Thoracic aorta (tissue), 2 donors: ENCODE measurements around the gene TSTD2. TPM values are rescaled to one million over a fixed set of nuclear protein-coding genes. Genes with fewer than 3 reads are reported as not detected.

Source experiments
- ATAC-seq: fragments of 150-250 bp; one replicate; pipeline ENCODE4 v1.8.0; 2017; ENCODE audit warnings: low read depth; ENCODE audit not compliant: insufficient number of reproducible peaks, low FRiP score
- DNase-seq: peaks from one replicate; pipeline ENCODE4 v3.0.0-alpha.2; 2020; ENCODE audit warnings: low spot score
- H3K27ac ChIP-seq, 2 donors: fragments of 200-600 bp; sonication (generic); 1 replicate in 1 of 2; 2 replicates in 1 of 2; pipeline ENCODE4 v1.5.1; 2016; ENCODE audit warnings: mild to moderate bottlenecking in 2 of 2, moderate library complexity in 2 of 2
- H3K27me3 ChIP-seq: fragments of 200-600 bp; sonication (generic); replicated peaks from 2 replicates; pipeline ENCODE4 v1.6.0; 2016; ENCODE audit warnings: mild to moderate bottlenecking; ENCODE audit not compliant: insufficient read depth
- H3K36me3 ChIP-seq: fragments of 200-600 bp; sonication (generic); one replicate; pipeline ENCODE4 v1.5.1; 2016
- H3K4me1 ChIP-seq, 2 donors: fragments of 200-600 bp; sonication (generic); 1 replicate in 1 of 2; 2 replicates in 1 of 2; pipeline versions ENCODE4 v1.5.1 to v1.6.0; 2016; ENCODE audit warnings: low read depth in 2 of 2, mild to moderate bottlenecking in 1 of 2; ENCODE audit not compliant: control insufficient read depth in 1 of 2
- H3K4me3 ChIP-seq: fragments of 200-600 bp; sonication (generic); 2 replicates; pipeline ENCODE4 v1.5.1; 2016; ENCODE audit warnings: mild to moderate bottlenecking
- H3K9me3 ChIP-seq: fragments of 200-600 bp; sonication (generic); 2 replicates; pipeline ENCODE4 v1.5.1; 2016
- CTCF ChIP-seq: fragments of 200-600 bp; sonication (generic); IDR thresholded peaks from one replicate; pipeline ENCODE4 v1.5.1; 2019; ENCODE audit warnings: antibody characterized with exemption
- total RNA-seq, 2 donors: library from RNA; depleted of rRNA; stranded (reverse); fragments of >200 nt; gene quantifications; one replicate each; pipeline versions ENCODE4 v1.1.0 to v1.2.3, GENCODE V29; 2016

Gene TSTD2
- total RNA-seq, 2 donors from 2014 or later: 13.1 to 51.4 TPM

- Histone ChIP-seq H3K27me3 (no peaks in the 10 kb centered on the region), H3K4me3 (no peak overlapping the region), H3K9me3 (no peaks in the 10 kb centered on the region), H3K4me1 (peaks cover 29 to 44% of the 10 kb centered on the region in 2 donors), H3K27ac (peak overlapping the region in 1 of 2 donors; percentile 20), H3K36me3 (peaks cover 17% of the 10 kb centered on the region)
- DNase-seq: no peak
- no peak for TF ChIP-seq CTCF
- ATAC-seq: no peak
These were observed 70.6 kb downstream of the TSTD2 start for GRCh38 chr9:97562542-97562941.

- H3K9me3 ChIP-seq: no peaks in the 10 kb centered on the region
- H3K27ac ChIP-seq: no peak overlapping the region
- DNase-seq: no peak
- H3K27me3 ChIP-seq: no peaks in the 10 kb centered on the region
- peaks cover 39 to 54% of the 10 kb centered on the region in 2 donors for H3K4me1 ChIP-seq
- H3K36me3 ChIP-seq: peaks cover 8% of the 10 kb centered on the region
- no peak overlapping the region for H3K4me3 ChIP-seq
- TF ChIP-seq CTCF: no peak
- no peak for ATAC-seq
These were observed 71.7 kb downstream of the TSTD2 start for GRCh38 chr9:97561501-97561900.

- no peak for TF ChIP-seq CTCF
- H3K27me3 ChIP-seq: no peaks in the 10 kb centered on the region
- no peak for DNase-seq
These were observed 72.3 kb downstream of the TSTD2 start for GRCh38 chr9:97560851-97561250.

GRCh38 chr9:97560154-97560553, 73.0 kb downstream of the TSTD2 start:
- ATAC-seq: no peak

More at GRCh38 chr9:97560851-97561250, 72.3 kb downstream of the TSTD2 start:
- no peak for ATAC-seq
- Histone ChIP-seq H3K4me3 (no peak overlapping the region), H3K4me1 (peaks cover 46 to 61% of the 10 kb centered on the region in 2 donors), H3K36me3 (peaks cover 4% of the 10 kb centered on the region), H3K27ac (no peak overlapping the region), H3K9me3 (no peaks in the 10 kb centered on the region)

GRCh38 chr9:97559111-97559514, 74.1 kb downstream of the TSTD2 start:
- Histone ChIP-seq H3K9me3 (no peaks in the 10 kb centered on the region), H3K27ac (peak overlapping the region; percentile 75 to 99), H3K36me3 (no peaks in the 10 kb centered on the region), H3K4me1 (peaks cover 52 to 64% of the 10 kb centered on the region in 2 donors), H3K27me3 (no peaks in the 10 kb centered on the region), H3K4me3 (no peak overlapping the region)
- no peak for TF ChIP-seq CTCF
- no peak for ATAC-seq
- DNase-seq: no peak

More at GRCh38 chr9:97560154-97560553, 73.0 kb downstream of the TSTD2 start:
- H3K27ac ChIP-seq: no peak overlapping the region
- no peaks in the 10 kb centered on the region for H3K27me3 ChIP-seq
- no peak overlapping the region for H3K4me3 ChIP-seq
- no peaks in the 10 kb centered on the region for H3K36me3 ChIP-seq
- H3K9me3 ChIP-seq: no peaks in the 10 kb centered on the region
- no peak for DNase-seq
- no peak for TF ChIP-seq CTCF
- peaks cover 51 to 67% of the 10 kb centered on the region in 2 donors for H3K4me1 ChIP-seq
